A549 (cell line): ENCODE data around the gene RAD50. TPM values are rescaled to one million over a fixed set of nuclear protein-coding genes. Genes with fewer than 3 reads are reported as not detected.

Experiments used
- ATAC-seq, 2 experiments: fragments of 200-7000 bp in 1 of 2; fragments of >200 bp in 1 of 2; cut with Nextera tagmentation in 1 of 2; cut with Tn5 transposase in 1 of 2; 3 replicates each; pipeline versions ENCODE4 v1.8.0 to v1.9.1; 2018 to 2020; ENCODE audit warnings: mild to moderate bottlenecking in 1 of 2, moderate library complexity in 1 of 2
- CTCF ChIA-PET: fragments of 300-600 bp; sonication (Branson Sonifier 250); formaldehyde crosslinking; extraction: SDS; loops from one replicate; lab custom pipeline; 2021; ENCODE audit warnings: antibody characterized with exemption, inconsistent platforms; lab: Yijun Ruan, JAX
- POLR2A ChIA-PET: fragments of 350-600 bp; formaldehyde crosslinking; extraction: SDS; loops from one replicate; lab custom pipeline; 2021; ENCODE audit warnings: antibody characterized with exemption, inconsistent platforms; lab: Yijun Ruan, JAX
- DNase-seq, 2 experiments: peaks; one replicate each; pipeline versions ENCODE4 v3.0.0 to v3.0.0-alpha.2; 2011 to 2016; ENCODE audit warnings: low read depth in 1 of 2, low spot score in 1 of 2
- FAIRE-seq: peaks from 2 replicates; lab custom pipeline; 2011; peaks lifted over from hg19 to GRCh38; lab: Jason Lieb, UNC
- H3K27ac ChIP-seq, 2 experiments: fragments of >200 bp; sonication (Bioruptor Twin); formaldehyde crosslinking; 3 replicates each; pipeline ENCODE4 v1.5.1; 2016 to 2017
- H3K4me1 ChIP-seq: fragments of >200 bp; sonication (Bioruptor Twin); formaldehyde crosslinking; 3 replicates; pipeline ENCODE4 v1.6.1; 2016
- H3K4me2 ChIP-seq: fragments of >200 bp; sonication (Bioruptor Twin); formaldehyde crosslinking; 3 replicates; pipeline ENCODE4 v1.6.1; 2016
- H3K4me3 ChIP-seq: fragments of >200 bp; sonication (Bioruptor Twin); formaldehyde crosslinking; 3 replicates; pipeline ENCODE4 v1.5.1; 2016
- H3K9me3 ChIP-seq: fragments of >200 bp; sonication (Bioruptor Twin); formaldehyde crosslinking; 3 replicates; pipeline ENCODE4 v1.6.1; 2016
- CBX2 ChIP-seq: fragments of 200-600 bp; sonication (generic); IDR thresholded peaks from 2 replicates; pipeline ENCODE4 v1.6.1; 2016; ENCODE audit warnings: low read depth, mild to moderate bottlenecking, borderline replicate concordance
- EHMT2 ChIP-seq: fragments of 200-600 bp; sonication (generic); IDR thresholded peaks from 2 replicates; pipeline ENCODE4 v1.6.1; 2016; ENCODE audit warnings: antibody characterized with exemption, low read depth, mild to moderate bottlenecking, moderate library complexity
- FOXS1 ChIP-seq: fragments of 250-450 bp; sonication (Bioruptor Pico); IDR thresholded peaks from 2 replicates; pipeline ENCODE4 v1.5.0; 2020; ENCODE audit warnings: mild to moderate bottlenecking, moderate library complexity
- GATA3 ChIP-seq: IDR thresholded peaks from 2 replicates; pipeline ENCODE4 v1.6.1; 2012; ENCODE audit warnings: borderline replicate concordance
- HEYL ChIP-seq: fragments of 250-450 bp; sonication (Bioruptor Pico); IDR thresholded peaks from 2 replicates; pipeline ENCODE4 v1.8.0; 2021; ENCODE audit warnings: mild to moderate bottlenecking, moderate library complexity
- JUN ChIP-seq, 2 experiments: fragments of >200 bp; sonication (Bioruptor Twin); formaldehyde crosslinking; IDR thresholded peaks; 2 replicates in 1 of 2; 3 replicates in 1 of 2; pipeline ENCODE4 v1.6.1; 2016 to 2017
- KDM5A ChIP-seq: fragments of 200-600 bp; sonication (generic); IDR thresholded peaks from 2 replicates; pipeline ENCODE4 v1.6.1; 2016; ENCODE audit warnings: antibody characterized with exemption, mild to moderate bottlenecking
- MYC ChIP-seq: IDR thresholded peaks from 2 replicates; pipeline ENCODE4 v1.6.1; 2012; ENCODE audit warnings: mild to moderate bottlenecking, inconsistent platforms, low read length, improper control_type of control experiment, borderline replicate concordance
- NFE2L2 ChIP-seq: fragments of 150-350 bp; conservative IDR thresholded peaks from 2 replicates; pipeline ENCODE4 v1.6.1; 2014; ENCODE audit warnings: low read length
- NPAS2 ChIP-seq: fragments of 250-450 bp; sonication (Bioruptor Pico); IDR thresholded peaks from 2 replicates; pipeline ENCODE4 v1.8.0; 2022; ENCODE audit warnings: mild to moderate bottlenecking, moderate library complexity, borderline replicate concordance
- PHF8 ChIP-seq: fragments of 200-600 bp; sonication (generic); IDR thresholded peaks from 2 replicates; pipeline ENCODE4 v1.6.1; 2016; ENCODE audit warnings: low read depth, mild to moderate bottlenecking, antibody characterized with exemption, moderate library complexity, borderline replicate concordance
- POLR2A ChIP-seq: IDR thresholded peaks from 2 replicates; pipeline ENCODE4 v1.6.1; 2012; ENCODE audit warnings: mild to moderate bottlenecking, low read length
- SMC3 ChIP-seq: fragments of >200 bp; sonication (Bioruptor Twin); formaldehyde crosslinking; IDR thresholded peaks from 3 replicates; pipeline ENCODE4 v1.6.1; 2018; ENCODE audit warnings: inconsistent platforms
- SREBF2 ChIP-seq: fragments of 450-650 bp; IDR thresholded peaks from 2 replicates; pipeline ENCODE4 v1.6.1; 2014; ENCODE audit warnings: mild to moderate bottlenecking, moderate library complexity
- TP53 ChIP-seq: fragments of 250-450 bp; sonication (Bioruptor Pico); IDR thresholded peaks from 2 replicates; pipeline ENCODE4 v1.5.0; 2021; ENCODE audit warnings: mild to moderate bottlenecking, moderate library complexity
- ZNF302 ChIP-seq: fragments of 250-450 bp; sonication (Bioruptor Pico); IDR thresholded peaks from 2 replicates; pipeline ENCODE4 v1.9.0; 2021; ENCODE audit warnings: inconsistent platforms, mild to moderate bottlenecking, moderate library complexity
- WGBS: methylation state at CpG from one replicate; pipeline ENCODE4 v1.1.6; 2017; ENCODE audit errors: missing lambda C conversion rate; 5-methylcytosine and 5-hydroxymethylcytosine counted together
- polyA plus RNA-seq, 4 experiments: library from polyadenylated mRNA; depleted of rRNA in 3 of 4; stranded (reverse); fragments of >200 nt; fragmentation: RNase III in 1 of 4; extraction: RNeasy Plus Mini Kit Qiagen cat#74134 plus additional on column Dnase treatment in 1 of 4; gene quantifications; 2 replicates in 3 of 4; 3 replicates in 1 of 4; pipeline ENCODE4 v1.2.3, GENCODE V29; 2011 to 2017
- TF ChIP-seq, protein P1 (sequence below): fragments of 450-650 bp; IDR thresholded peaks from 2 replicates; pipeline ENCODE4 v1.6.1; 2014; ENCODE audit warnings: antibody characterized with exemption
- TF ChIP-seq, protein P2 (sequence below): fragments of >200 bp; sonication (Bioruptor Twin); formaldehyde crosslinking; IDR thresholded peaks from 3 replicates; pipeline ENCODE4 v1.5.1; 2016
- TF ChIP-seq, protein P3 (sequence below): fragments of 150-350 bp; IDR thresholded peaks from 2 replicates; pipeline ENCODE4 v1.6.1; 2014; ENCODE audit warnings: low read depth, mild to moderate bottlenecking, low read length
- TF ChIP-seq, protein P4 (sequence below): IDR thresholded peaks from 2 replicates; pipeline ENCODE4 v1.6.1; 2012; ENCODE audit warnings: low read depth, borderline replicate concordance

RAD50 gene
- polyA plus RNA-seq, 2 of the 4 experiments (the other 2 are of a cell fraction), result 39.6 to 81.5 TPM

DNA sequence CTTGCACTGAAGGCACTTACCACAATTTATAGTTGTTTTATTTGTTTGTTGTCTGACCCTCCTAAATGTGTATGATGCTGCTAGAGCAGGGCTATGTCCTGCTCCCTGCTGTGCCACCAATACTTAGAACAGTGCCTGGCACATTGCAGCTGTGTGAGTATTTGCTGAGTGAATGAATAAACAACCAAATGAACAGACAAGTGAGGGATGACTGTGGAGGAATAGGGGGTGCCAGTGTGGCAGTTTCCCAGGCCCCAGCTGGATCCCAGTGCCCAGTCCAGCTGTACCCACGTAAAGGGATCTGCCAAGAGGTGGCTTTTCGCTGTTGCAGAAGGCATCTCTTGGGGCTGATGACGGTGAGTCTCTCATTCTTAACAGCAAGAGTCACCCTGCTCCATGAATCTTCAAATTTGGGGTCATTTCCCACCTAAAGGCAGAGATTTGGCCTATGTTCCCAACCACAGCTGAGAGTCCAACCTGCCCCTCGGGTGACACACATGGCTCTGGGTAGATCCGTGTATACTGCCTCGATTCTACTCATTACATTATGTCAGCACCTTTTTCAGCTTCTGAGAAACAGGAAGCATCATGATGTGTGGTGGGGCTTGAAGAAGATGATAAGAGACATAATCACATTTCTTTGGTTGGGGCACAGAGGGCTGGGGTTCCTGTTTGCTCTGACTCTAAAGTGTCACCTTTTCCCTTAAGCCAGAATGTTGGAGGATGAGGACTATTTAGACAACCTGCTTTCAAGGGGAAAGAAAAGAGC lies 27.7 kb upstream of the RAD50 start:
- POLR2A ChIA-PET, result no interaction called here

DNA sequence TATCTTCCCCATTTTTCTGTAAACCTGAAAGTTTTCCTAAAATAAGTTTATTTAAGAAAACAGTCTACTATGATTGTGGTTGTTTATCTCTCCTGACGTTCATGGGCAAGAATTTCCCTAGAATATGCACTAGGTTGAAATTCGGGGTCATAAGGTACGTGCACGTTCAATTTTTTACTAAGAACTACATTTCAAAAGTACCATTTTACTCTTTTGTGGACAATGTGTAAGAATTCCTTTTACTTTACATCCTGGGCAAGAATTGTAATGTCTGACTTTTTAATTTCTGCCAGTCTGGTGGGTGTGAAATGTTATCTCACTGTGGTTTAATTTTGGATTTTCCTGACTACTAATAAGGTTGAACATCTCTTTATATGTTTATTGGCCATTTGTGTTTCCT lies 25.8 kb upstream of the RAD50 start:
- no peak for FAIRE-seq
- CTCF ChIA-PET, result interaction anchor here (0.7 kb wide), 1 partner anchor 155 kb away, joined by 3 read pairs; no protein-coding TSS in a partner anchor
- H3K27ac ChIP-seq, result no peak overlapping the region
- DNase-seq, result no peak
- POLR2A ChIA-PET, result no interaction called here
- no peak for TF ChIP-seq CBX2
- H3K4me1 ChIP-seq, result no peaks in the 10 kb centered on the region
- ATAC-seq, result no peak
- H3K4me2 ChIP-seq, result no peak overlapping the region
- H3K4me3 ChIP-seq, result no peak overlapping the region
- no peaks in the 10 kb centered on the region for H3K9me3 ChIP-seq
- WGBS, result 54% methylated on average over 4 of the region's 4 CpGs

More for the DNA sequence above, 27.7 kb upstream of the RAD50 start:
- H3K27ac ChIP-seq, result no peak overlapping the region
- no peak overlapping the region for H3K4me3 ChIP-seq
- no peak overlapping the region for H3K4me2 ChIP-seq
- H3K9me3 ChIP-seq, result no peaks in the 10 kb centered on the region
- TF ChIP-seq ZNF302 (CRISPR knock-in tag) (no peak), POLR2A (no peak), KDM5A (no peak), HEYL (no peak), SREBF2 (no peak), NPAS2 (CRISPR knock-in tag) (no peak), TP53 (CRISPR knock-in tag) (no peak), NFE2L2 (no peak), FOXS1 (CRISPR knock-in tag) (no peak), GATA3 (no peak)
- TF ChIP-seq, protein P1, sequence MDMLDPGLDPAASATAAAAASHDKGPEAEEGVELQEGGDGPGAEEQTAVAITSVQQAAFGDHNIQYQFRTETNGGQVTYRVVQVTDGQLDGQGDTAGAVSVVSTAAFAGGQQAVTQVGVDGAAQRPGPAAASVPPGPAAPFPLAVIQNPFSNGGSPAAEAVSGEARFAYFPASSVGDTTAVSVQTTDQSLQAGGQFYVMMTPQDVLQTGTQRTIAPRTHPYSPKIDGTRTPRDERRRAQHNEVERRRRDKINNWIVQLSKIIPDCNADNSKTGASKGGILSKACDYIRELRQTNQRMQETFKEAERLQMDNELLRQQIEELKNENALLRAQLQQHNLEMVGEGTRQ, result no peak
- TF ChIP-seq, protein P2, sequence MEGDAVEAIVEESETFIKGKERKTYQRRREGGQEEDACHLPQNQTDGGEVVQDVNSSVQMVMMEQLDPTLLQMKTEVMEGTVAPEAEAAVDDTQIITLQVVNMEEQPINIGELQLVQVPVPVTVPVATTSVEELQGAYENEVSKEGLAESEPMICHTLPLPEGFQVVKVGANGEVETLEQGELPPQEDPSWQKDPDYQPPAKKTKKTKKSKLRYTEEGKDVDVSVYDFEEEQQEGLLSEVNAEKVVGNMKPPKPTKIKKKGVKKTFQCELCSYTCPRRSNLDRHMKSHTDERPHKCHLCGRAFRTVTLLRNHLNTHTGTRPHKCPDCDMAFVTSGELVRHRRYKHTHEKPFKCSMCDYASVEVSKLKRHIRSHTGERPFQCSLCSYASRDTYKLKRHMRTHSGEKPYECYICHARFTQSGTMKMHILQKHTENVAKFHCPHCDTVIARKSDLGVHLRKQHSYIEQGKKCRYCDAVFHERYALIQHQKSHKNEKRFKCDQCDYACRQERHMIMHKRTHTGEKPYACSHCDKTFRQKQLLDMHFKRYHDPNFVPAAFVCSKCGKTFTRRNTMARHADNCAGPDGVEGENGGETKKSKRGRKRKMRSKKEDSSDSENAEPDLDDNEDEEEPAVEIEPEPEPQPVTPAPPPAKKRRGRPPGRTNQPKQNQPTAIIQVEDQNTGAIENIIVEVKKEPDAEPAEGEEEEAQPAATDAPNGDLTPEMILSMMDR, result no peak
- TF ChIP-seq, protein P3, sequence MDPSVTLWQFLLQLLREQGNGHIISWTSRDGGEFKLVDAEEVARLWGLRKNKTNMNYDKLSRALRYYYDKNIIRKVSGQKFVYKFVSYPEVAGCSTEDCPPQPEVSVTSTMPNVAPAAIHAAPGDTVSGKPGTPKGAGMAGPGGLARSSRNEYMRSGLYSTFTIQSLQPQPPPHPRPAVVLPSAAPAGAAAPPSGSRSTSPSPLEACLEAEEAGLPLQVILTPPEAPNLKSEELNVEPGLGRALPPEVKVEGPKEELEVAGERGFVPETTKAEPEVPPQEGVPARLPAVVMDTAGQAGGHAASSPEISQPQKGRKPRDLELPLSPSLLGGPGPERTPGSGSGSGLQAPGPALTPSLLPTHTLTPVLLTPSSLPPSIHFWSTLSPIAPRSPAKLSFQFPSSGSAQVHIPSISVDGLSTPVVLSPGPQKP, result no peak
- TF ChIP-seq, protein P4, sequence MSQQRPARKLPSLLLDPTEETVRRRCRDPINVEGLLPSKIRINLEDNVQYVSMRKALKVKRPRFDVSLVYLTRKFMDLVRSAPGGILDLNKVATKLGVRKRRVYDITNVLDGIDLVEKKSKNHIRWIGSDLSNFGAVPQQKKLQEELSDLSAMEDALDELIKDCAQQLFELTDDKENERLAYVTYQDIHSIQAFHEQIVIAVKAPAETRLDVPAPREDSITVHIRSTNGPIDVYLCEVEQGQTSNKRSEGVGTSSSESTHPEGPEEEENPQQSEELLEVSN, result no peak
- ATAC-seq, result no peak
- CTCF ChIA-PET, result interaction anchor here (1.3 to 3.0 kb wide), 3 partner anchors 14 to 142 kb away, joined by 3 to 13 read pairs (median 4); partner anchors contain the start of gene IL5
- no peak for DNase-seq
- no peak for FAIRE-seq
- WGBS, result 60% methylated on average over 6 of the region's 6 CpGs
- H3K4me1 ChIP-seq, result no peaks in the 10 kb centered on the region

DNA sequence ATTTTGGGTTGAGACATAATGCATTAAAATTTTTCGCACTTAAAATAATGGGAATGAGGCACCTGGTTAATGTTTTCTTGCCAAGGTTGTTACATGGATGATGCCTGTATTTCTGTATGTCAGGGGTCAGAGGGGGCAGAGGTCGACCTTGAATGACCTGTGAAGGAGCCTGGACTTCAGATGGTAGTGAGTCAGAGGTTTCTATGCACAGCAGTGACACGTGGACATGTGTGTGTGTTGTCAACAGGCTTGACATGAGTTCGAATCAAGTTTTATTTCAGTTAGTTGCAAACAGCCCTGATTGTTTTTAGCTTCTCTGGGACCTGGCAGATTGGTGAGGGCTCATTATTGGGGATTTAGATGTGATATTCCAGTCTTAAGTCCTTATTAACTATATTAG lies 17.1 kb upstream of the RAD50 start:
- no peak overlapping the region for H3K4me2 ChIP-seq
- no peak overlapping the region for H3K27ac ChIP-seq
- no peaks in the 10 kb centered on the region for H3K4me1 ChIP-seq
- H3K4me3 ChIP-seq, result no peak overlapping the region
- FAIRE-seq (no peak), ATAC-seq (no peak), DNase-seq (no peak)
- H3K9me3 ChIP-seq, result no peaks in the 10 kb centered on the region
- POLR2A ChIA-PET, result interaction anchor here (0.6 kb wide), 1 partner anchor 419 kb away, joined by 3 read pairs; no protein-coding TSS in a partner anchor
- CTCF ChIA-PET, result interaction anchor here (6.2 kb wide), 1 partner anchor 13 kb away, joined by 51 read pairs; no protein-coding TSS in a partner anchor
- 30% methylated on average over 4 of the region's 4 CpGs for WGBS
- TF ChIP-seq MYC (no peak), EHMT2 (no peak), KDM5A (no peak), PHF8 (no peak), SMC3 (no peak), JUN (IDR thresholded peaks at IDR 0.05) (no peak)
- TF ChIP-seq, protein P1, result no peak
